ENCODE measurements around the gene PLAC8. TPM values are rescaled to one million over a fixed set of nuclear protein-coding genes. Genes with fewer than 3 reads are reported as not detected.

The PLAC8 gene
- total and polyA plus RNA-seq, 2 of the 8 experiments (the other 6 are each of a cell fraction or from before 2014, with no cell fraction given): 0.98 to 1.1 TPM

DNA sequence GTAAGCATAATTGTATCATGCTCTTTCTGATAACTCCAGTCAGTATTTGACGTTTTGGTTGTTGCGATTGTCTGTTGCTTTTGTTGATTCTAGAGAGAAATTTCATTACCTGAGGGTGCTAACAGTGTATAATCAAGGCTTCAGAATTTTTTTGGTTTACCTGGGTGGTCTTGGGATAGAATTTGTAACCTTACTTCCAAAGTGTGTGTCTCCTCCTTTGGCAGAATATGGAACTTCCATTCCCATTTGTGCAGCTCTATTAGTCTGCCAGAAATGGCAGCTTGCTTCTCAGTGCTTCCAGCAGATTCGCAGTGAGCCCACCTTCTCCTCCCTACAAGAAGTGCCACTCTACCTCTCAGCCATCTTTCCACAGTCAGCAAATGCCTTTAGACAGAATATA, 74.3 kb downstream of the PLAC8 start:
- Histone ChIP-seq H4K20me1 (replicated peaks in 1 of 2; ENCODE audit: control insufficient read depth in 1 of 2, insufficient read depth in 2 of 2, low read length in 2 of 2) (no peaks in the 10 kb centered on the region), H3K9me3 (ENCODE audit: insufficient read depth in 2 of 2, low read depth in 1 of 2, low read length in 1 of 2) (no peaks in the 10 kb centered on the region), H3K4me1 (replicated peaks in 1 of 4; ENCODE audit: control insufficient read depth in 3 of 4, insufficient read depth in 4 of 4, low read length in 3 of 4) (0 out of 7 replicates have a peak, but pooled peaks cover 0 to 3% (median under 1%) of the 10 kb centered on the region in 4 experiments), H2BK20ac (ENCODE audit: low read length) (no peak overlapping the region), H2AFZ (ENCODE audit: low read length) (no peak overlapping the region), H3K79me2 (ENCODE audit: control insufficient read depth in 1 of 2, insufficient read depth in 2 of 2, low read length in 2 of 2) (peaks cover 0 to 49% of the 10 kb centered on the region in 2 experiments; a peak in 2 of 4 replicates), H3K36me3 (ENCODE audit: control insufficient read depth in 2 of 4, insufficient read depth in 4 of 4, low read length in 3 of 4) (no peaks in the 10 kb centered on the region), H2BK12ac (ENCODE audit: low read depth, low read length) (no peak overlapping the region), H4K91ac (replicated peaks; ENCODE audit: insufficient read length, low read length) (no peak overlapping the region), H3K4me2 (ENCODE audit: insufficient read depth in 1 of 2, low read depth in 2 of 2, low read length in 2 of 2) (no peak overlapping the region), H3K27me3 (replicated peaks in 1 of 4; ENCODE audit: control insufficient read depth in 3 of 4, extremely low read depth in 1 of 4, insufficient read depth in 3 of 4, low read length in 3 of 4) (no peaks in the 10 kb centered on the region), H3K14ac (ENCODE audit: insufficient read length) (no peak overlapping the region), H2BK15ac (ENCODE audit: low read length) (no peak overlapping the region), H3K9ac (replicated peaks in 1 of 4; ENCODE audit: extremely low read depth in 1 of 4, low read depth in 3 of 4, low read length in 3 of 4) (no peak overlapping the region), H2BK5ac (ENCODE audit: low read depth, low read length) (no peak overlapping the region), H3K4me3 (ENCODE audit: extremely low read depth in 1 of 4, insufficient read depth in 2 of 4, low read depth in 3 of 4, low read length in 4 of 4) (no peak overlapping the region), H3K18ac (ENCODE audit: extremely low read depth, low read length) (no peak overlapping the region), H4K8ac (ENCODE audit: extremely low read depth, insufficient read depth, low read length) (no peak overlapping the region), H3K4ac (replicated peaks; ENCODE audit: insufficient read length, low read depth, low read length) (no peak overlapping the region), H2BK120ac (replicated peaks; ENCODE audit: low read depth, low read length) (no peak overlapping the region), H2AK5ac (ENCODE audit: low read depth, low read length) (no peak overlapping the region), H3K56ac (replicated peaks; ENCODE audit: insufficient read length, low read depth, low read length) (no peak overlapping the region), H3K79me1 (ENCODE audit: low read depth, low read length) (no peaks in the 10 kb centered on the region; the same call in 1 of the 2 replicates), H3K23ac (ENCODE audit: insufficient read length) (no peak overlapping the region), H4K5ac (ENCODE audit: insufficient read length, low read depth, low read length) (no peak overlapping the region), H3K27ac (ENCODE audit: low read depth, low read length) (no peak overlapping the region), H3K23me2 (ENCODE audit: low read depth, low read length) (0 out of 2 replicates have a peak, but pooled peaks cover 4% of the 10 kb centered on the region)
- TF ChIP-seq, protein P1, sequence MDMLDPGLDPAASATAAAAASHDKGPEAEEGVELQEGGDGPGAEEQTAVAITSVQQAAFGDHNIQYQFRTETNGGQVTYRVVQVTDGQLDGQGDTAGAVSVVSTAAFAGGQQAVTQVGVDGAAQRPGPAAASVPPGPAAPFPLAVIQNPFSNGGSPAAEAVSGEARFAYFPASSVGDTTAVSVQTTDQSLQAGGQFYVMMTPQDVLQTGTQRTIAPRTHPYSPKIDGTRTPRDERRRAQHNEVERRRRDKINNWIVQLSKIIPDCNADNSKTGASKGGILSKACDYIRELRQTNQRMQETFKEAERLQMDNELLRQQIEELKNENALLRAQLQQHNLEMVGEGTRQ (IDR thresholded peaks at IDR 0.05; ENCODE audit: low read length): no peak
- TF ChIP-seq, protein P2, sequence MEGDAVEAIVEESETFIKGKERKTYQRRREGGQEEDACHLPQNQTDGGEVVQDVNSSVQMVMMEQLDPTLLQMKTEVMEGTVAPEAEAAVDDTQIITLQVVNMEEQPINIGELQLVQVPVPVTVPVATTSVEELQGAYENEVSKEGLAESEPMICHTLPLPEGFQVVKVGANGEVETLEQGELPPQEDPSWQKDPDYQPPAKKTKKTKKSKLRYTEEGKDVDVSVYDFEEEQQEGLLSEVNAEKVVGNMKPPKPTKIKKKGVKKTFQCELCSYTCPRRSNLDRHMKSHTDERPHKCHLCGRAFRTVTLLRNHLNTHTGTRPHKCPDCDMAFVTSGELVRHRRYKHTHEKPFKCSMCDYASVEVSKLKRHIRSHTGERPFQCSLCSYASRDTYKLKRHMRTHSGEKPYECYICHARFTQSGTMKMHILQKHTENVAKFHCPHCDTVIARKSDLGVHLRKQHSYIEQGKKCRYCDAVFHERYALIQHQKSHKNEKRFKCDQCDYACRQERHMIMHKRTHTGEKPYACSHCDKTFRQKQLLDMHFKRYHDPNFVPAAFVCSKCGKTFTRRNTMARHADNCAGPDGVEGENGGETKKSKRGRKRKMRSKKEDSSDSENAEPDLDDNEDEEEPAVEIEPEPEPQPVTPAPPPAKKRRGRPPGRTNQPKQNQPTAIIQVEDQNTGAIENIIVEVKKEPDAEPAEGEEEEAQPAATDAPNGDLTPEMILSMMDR (IDR thresholded peaks at IDR 0.05; ENCODE audit: control extremely low read depth in 1 of 3, insufficient read depth in 1 of 3, low read depth in 1 of 3, low read length in 3 of 3): peak in 1 of 3 experiments; percentile 8; a peak in 1 of 4 replicates
- CTCF ChIA-PET (ENCODE audit: partially characterized antibody): interaction anchor here (0.7 to 2.5 kb wide), 6 partner anchors 9 to 230 kb away, joined by 3 to 10 read pairs (median 4); no protein-coding TSS in a partner anchor
- 95% methylated on average over 3 of the region's 3 CpGs; no CpG with 5 or more reads in 1 of the 2 experiments for WGBS, 2 experiments (ENCODE audit: extremely low coverage in 1 of 2, insufficient coverage in 1 of 2, insufficient read length in 1 of 2, insufficient replicate concordance in 2 of 2, low coverage in 1 of 2, low lambda C conversion rate in 2 of 2, missing lambda C conversion rate in 1 of 2)
- POLR2A ChIA-PET (ENCODE audit: partially characterized antibody): interaction anchor here (1.3 kb wide), 1 partner anchor 141 kb away, joined by 5 read pairs; no protein-coding TSS in a partner anchor
- DNase-seq (ENCODE audit: low read depth in 1 of 2, low spot score in 2 of 2) (no peak), FAIRE-seq (no peak)
